RPMI8226 (cell line): ENCODE results near the gene S100A2.
"Not testable (repeated sequence)": the region's sequence is repeated elsewhere in the genome, so short reads cannot be mapped to it uniquely, and the experiment has no call there.

Source experiments
- DNase-seq: peaks from one replicate; pipeline ENCODE4 v3.0.0-alpha.2; 2015

The S100A2 gene

GRCh38 chr1:153588033-153588432 lies 22.4 kb upstream of the S100A2 start:
- peak; percentile 67 for DNase-seq

DNA sequence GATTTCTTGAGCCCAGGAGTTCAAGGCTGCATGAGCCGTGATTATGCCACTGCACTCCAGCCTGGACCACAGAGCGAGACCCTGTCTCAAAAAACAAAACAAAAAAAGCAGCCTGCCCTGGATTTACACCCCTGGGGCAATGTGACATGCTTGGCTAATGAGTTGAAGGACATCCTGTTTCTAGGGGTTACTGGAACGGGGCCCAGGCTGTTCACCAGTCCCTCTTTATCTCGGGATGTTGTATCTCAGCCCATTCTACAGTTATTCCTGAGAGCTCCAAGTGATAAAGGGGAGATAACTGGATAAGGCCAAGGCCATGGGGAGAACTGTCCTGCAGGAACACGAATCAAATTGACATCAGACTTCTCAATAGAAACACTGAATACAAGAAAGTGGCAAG lies 21.7 kb upstream of the S100A2 start:
- DNase-seq, result no peak

DNA sequence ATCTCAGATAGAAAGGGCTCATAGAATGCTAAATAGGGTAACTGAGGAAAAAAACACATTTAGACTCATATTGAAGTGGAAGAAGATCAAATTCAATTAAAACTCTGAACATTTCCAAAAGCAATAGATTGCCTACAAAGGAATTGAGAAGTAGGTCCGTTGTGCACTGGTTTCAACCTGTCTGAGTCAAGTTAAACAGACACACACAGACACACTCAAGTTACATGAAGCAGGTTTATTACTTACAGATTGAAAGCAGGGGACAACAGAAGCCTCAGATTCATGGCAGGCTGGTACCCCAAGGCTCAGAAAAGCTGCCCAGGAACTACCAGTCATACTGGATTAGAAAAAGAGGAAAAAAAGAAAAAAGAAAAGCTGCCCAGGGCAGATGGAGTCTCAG lies 20.7 kb upstream of the S100A2 start:
- no peak for DNase-seq

- no peak for DNase-seq
Observed at GRCh38 chr1:153585006-153585405, 19.4 kb upstream of the S100A2 start.

- DNase-seq, result no peak
Observed at GRCh38 chr1:153583976-153584375, 18.3 kb upstream of the S100A2 start.

DNA sequence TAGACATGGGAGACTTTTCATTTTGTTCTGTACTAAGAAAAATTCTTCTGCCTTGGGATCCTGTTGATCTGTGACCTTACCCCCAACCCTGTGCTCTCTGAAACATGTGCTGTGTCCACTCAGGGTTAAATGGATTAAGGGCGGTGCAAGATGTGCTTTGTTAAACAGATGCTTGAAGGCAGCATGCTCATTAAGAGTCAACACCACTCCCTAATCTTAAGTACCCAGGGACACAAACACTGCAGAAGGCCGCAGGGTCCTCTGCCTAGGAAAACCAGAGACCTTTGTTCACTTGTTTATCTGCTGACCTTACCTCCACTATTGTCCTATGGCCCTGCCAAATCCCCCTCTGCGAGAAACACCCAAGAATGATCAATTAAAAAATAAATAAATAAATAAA lies 17.9 kb upstream of the S100A2 start:
- DNase-seq, result not testable (repeated sequence)

- DNase-seq, result not testable (repeated sequence)
Observed at GRCh38 chr1:153582836-153583235, 17.2 kb upstream of the S100A2 start.

GRCh38 chr1:153578936-153579335 lies 13.3 kb upstream of the S100A2 start:
- DNase-seq, result no peak

GRCh38 chr1:153578490-153578889 lies 12.8 kb upstream of the S100A2 start:
- no peak for DNase-seq

DNA sequence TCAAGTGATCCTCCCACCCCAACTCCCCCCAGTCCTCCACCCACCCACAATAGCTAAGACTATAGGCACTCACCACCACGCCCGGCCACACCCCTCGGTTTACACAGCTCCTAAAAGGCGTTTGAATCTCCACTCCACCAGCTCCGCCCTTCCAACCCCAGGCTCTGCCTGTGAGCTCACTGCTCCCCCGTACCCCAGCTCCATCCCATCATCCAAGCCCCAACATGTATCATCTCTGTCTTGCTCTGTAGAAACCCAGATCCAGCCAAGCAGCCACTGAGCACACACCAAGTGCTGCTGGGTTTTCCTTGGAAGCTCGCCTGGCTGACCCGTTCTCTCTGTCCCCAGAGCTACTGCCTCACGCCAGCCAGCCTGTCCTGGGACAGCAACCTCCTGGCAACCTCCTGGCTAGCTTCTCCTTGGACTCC lies 12.0 kb upstream of the S100A2 start:
- DNase-seq, result no peak

DNA sequence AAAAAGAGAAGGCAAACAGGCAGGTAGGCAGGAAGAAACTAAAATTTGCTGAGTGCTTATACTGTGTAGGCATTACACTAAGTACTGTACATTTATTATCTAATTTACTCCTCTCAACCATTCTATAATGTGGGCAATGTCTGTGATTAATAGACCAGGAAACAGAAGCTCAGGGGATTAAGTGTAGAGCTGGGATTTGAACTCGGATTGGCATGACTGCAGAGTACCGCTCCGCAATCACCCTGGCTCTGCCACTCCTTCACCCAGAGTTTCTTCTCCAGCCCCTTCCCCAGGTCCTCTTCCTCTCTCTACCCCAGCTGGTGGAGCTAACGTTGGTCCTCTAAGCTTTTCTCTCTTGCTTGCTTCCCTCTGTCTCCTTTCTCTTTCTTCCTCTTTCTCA lies 11.5 kb upstream of the S100A2 start:
- no peak for DNase-seq

- DNase-seq, result not testable (repeated sequence)
Observed at GRCh38 chr1:153575497-153575896, 9.9 kb upstream of the S100A2 start.

GRCh38 chr1:153575081-153575491 lies 9.4 kb upstream of the S100A2 start:
- not testable (repeated sequence) for DNase-seq

DNA sequence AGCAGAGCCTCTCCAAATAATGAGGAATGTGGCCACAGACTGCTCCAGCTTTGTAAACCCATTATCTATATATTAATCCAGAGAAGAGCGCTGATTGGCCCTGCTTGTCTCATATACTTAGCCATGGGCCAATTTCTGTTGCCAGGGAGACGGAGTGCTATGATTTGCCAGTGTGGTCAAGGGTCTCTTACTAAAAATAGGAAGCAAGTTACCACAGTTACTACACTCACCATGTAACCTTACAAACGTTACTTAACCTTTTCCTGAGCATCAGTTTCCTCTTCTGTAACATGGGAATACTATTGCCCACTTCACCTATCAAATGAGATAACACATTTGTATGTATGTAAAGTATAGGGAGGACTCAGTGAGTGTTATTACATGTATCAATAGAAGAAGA lies 7.7 kb upstream of the S100A2 start:
- DNase-seq, result no peak

DNA sequence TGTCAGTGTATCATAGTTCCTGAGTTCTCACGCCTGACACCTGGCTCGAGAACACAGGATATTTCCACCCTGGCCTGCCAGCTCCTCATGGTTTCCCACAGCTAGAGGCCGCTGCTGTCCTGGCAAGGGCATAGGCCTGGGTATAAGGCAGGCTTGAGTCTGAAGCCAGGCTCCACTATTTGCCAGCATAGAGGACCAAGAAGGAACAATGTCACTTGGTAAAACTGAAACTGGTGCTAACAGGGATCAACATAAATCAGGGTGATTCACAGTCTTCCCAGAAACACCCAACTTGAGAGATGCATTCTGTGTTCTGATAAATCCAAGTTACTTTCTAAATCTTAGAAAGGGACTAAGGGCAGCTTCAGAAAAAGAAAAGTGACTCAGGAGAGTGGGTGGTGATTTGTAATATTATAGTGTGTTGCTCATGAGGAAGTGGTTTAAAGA lies 6.9 kb upstream of the S100A2 start:
- peak; percentile 90 for DNase-seq

DNA sequence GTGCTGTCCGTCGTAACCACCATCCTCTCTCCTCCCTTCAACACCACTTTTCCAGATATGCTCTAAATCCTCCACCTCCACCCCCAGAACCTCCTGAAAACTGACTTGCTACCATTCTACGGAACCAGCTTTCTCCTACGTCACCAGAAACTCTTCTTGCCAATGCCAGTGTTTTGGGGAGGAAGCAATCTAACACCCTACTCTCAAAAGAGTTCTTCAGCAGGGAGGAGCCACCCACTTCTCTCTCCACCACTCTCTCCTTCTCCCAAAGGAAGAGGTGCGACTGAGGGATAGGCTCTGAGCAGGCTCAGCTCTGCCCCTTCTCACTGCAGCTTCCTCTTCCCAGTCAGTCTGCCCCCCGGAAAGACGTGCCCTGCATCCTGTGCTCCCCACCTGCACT lies 6.1 kb upstream of the S100A2 start:
- no peak for DNase-seq

GRCh38 chr1:153570874-153571273 lies 5.2 kb upstream of the S100A2 start:
- DNase-seq, result no peak

- no peak for DNase-seq
Observed at GRCh38 chr1:153569465-153569864, 3.8 kb upstream of the S100A2 start.

GRCh38 chr1:153568367-153569099 lies 2.9 kb upstream of the S100A2 start:
- peak; percentile 91 for DNase-seq

DNA sequence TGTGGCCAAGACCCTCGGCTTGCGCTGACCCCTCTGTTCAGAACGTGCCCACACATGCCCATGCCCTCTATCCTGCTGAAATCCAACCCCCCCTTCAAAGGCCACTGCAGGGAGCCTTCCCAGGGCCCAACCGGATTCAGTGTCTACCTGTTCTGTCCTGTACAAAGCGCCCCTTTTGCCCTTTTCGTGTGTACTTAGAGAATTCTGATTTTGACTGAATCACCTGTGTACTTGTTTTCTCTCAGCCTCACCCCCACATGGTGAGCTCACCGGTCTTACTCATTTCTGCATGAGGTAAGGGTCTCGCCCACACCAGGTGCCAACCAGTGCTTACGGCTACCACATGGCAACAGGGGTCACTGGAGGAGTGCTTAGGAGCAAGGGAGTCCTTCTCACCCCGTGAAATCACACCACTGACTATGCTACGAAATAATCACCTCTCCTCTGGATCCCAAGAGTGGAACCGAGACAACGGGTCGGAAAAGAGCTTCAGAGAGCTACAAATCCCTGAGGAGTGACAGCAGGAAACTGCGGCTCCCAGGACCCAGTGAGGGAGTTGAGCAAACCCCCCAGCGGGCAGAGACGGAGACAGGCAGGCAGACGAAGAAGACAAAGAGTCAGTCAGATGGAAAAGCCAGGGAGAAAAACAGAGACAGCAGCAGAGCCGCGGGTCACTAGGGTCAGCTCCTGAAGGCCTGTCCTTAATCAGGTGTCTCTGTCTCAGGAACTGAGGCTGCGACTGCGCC lies 2.1 kb upstream of the S100A2 start:
- DNase-seq, result no peak

GRCh38 chr1:153566414-153567371 lies 1.0 kb upstream of the S100A2 start:
- DNase-seq, result peak; percentile 98

DNA sequence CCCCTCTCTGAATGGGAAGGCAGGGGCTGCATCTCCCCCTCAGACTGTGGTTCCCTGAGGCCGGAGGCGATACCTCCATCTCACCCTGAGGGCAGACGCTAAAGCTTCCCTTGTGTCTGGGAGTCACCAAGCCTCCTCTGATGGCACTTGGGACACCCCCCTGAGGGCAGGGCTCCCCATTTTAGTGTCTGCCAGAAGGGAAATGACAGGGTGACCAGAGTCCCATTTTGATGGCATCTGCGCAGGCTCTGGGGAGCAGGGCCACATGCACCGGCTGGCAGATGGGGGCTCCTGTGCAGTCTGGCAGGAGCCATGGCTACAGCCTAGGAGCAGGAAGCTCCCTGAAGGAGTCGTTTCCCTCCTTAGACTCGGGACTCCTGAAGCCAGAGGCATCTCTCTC lies 1.7 kb downstream of the S100A2 start:
- no peak for DNase-seq

GRCh38 chr1:153563483-153563901 lies 2.2 kb downstream of the S100A2 start:
- DNase-seq, result no peak
